ENCODE results near the gene PHRF1. TPM values are rescaled to one million over a fixed set of nuclear protein-coding genes. Genes with fewer than 3 reads are reported as not detected.
A peak's percentile ranks its signal among the peaks of the same experiment; 100 is the strongest.

The PHRF1 gene
- total RNA-seq, 1 donor from 2014 or later, result 38.3 TPM

DNA sequence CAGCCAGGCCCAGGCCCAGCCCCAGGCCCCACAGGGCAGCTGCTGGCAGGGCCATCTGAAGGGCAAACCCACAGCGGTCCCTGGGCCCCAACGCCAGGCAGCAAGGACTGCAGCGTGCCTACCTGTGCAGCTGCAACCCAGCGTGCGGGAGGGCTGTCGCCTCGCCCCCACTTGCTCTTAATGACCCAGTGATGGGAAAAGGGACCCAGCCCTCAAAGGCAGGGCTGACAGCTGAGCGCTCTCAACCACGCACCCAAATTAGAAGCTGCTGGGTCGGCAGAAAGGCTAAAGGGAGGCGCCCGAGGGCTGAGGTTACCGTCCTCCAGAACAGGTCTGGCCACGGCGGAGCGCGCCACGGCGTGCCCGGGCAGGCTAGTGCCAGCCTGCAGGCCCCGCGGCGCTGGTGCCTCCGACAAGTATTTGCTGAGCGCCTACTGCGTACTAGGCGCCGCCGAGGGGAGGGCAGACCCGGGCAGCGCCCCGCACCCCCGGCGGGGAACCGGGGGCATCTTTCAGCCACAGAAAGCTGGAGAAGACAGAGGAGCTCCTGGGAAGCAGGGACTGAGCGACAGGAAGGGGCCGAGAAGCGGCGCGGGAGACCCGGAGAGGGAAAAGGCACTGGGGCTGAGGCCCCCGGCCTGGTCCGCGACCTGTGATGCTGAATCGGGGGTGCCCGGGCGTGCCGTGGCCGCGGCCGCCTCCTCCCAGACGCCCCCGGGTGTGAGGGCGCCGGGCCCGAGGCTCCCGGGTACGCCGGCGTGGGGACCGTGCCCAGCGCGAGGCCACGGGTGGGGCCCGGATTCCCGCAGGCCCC, 41.7 kb upstream of the PHRF1 start:
- no peaks in the 10 kb centered on the region for H3K9me3 Mint-ChIP-seq (ENCODE audit: unreplicated experiment)
- H3K27ac Mint-ChIP-seq (ENCODE audit: unreplicated experiment), result no peak overlapping the region
- peak overlapping the region; percentile 95 for H3K4me2 ChIP-seq (ENCODE audit: low read length)
- H3K9me3 ChIP-seq (ENCODE audit: insufficient read depth, low read depth, low read length), result no peaks in the 10 kb centered on the region
- peaks cover 20% of the 10 kb centered on the region for H3K79me2 ChIP-seq (ENCODE audit: insufficient read depth, low read length)
- H3K27me3 Mint-ChIP-seq (ENCODE audit: low read depth, unreplicated experiment), result peaks cover 4% of the 10 kb centered on the region
- H2AFZ ChIP-seq (ENCODE audit: low read depth, low read length), result peak overlapping the region; percentile 34
- peak overlapping the region; percentile 12 for H3K27ac ChIP-seq (ENCODE audit: low read depth, low read length)
- no peak for FAIRE-seq
- peaks cover 4% of the 10 kb centered on the region for H3K4me1 Mint-ChIP-seq (ENCODE audit: low read depth, unreplicated experiment)
- peak overlapping the region; percentile 86 for H3K9ac ChIP-seq (ENCODE audit: low read length)
- peaks cover 3% of the 10 kb centered on the region for H3K36me3 ChIP-seq (ENCODE audit: insufficient read depth, low read length)
- no peaks in the 10 kb centered on the region for H3K27me3 ChIP-seq (ENCODE audit: insufficient read depth, low read length)
- DNase-seq (ENCODE audit: low read depth), result no peak
- peak overlapping the region; percentile 78 for H3K4me3 Mint-ChIP-seq (ENCODE audit: unreplicated experiment)
- peaks cover under 1% of the 10 kb centered on the region for H3K36me3 Mint-ChIP-seq (ENCODE audit: low read depth, unreplicated experiment)
- H4K20me1 ChIP-seq (ENCODE audit: insufficient read depth, low read length), result peaks cover 34% of the 10 kb centered on the region
- TF ChIP-seq, protein P1, sequence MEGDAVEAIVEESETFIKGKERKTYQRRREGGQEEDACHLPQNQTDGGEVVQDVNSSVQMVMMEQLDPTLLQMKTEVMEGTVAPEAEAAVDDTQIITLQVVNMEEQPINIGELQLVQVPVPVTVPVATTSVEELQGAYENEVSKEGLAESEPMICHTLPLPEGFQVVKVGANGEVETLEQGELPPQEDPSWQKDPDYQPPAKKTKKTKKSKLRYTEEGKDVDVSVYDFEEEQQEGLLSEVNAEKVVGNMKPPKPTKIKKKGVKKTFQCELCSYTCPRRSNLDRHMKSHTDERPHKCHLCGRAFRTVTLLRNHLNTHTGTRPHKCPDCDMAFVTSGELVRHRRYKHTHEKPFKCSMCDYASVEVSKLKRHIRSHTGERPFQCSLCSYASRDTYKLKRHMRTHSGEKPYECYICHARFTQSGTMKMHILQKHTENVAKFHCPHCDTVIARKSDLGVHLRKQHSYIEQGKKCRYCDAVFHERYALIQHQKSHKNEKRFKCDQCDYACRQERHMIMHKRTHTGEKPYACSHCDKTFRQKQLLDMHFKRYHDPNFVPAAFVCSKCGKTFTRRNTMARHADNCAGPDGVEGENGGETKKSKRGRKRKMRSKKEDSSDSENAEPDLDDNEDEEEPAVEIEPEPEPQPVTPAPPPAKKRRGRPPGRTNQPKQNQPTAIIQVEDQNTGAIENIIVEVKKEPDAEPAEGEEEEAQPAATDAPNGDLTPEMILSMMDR (IDR thresholded peaks at IDR 0.05; ENCODE audit: insufficient read depth, low read depth, low read length), result no peak
- no peak for TF ChIP-seq EZH2 (IDR thresholded peaks at IDR 0.05; ENCODE audit: insufficient read depth, low read length)
- peak overlapping the region; percentile 78 for H3K4me3 ChIP-seq (ENCODE audit: insufficient read depth, low read depth, low read length)
- peaks cover 26% of the 10 kb centered on the region for H3K4me1 ChIP-seq (ENCODE audit: insufficient read depth, low read length)

DNA sequence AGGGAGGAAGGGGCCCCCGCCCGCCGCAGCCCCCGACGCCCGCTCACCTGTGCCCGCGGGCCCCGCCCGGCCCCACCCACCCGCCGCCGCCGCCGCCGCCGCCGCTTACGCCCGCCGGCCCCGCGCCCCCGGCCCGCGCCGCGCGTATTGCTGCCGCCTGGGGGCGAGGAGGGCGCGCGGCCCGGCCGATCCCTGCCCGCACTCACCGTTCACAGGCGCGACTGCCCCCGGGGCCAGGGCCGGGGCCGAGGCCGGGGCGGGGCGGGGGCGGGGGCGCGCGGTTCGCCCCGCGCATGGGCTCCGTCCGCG, 41.1 kb upstream of the PHRF1 start:
- Mint-ChIP-seq H3K27ac (ENCODE audit: unreplicated experiment) (no peak overlapping the region), H3K9me3 (ENCODE audit: unreplicated experiment) (no peaks in the 10 kb centered on the region), H3K27me3 (ENCODE audit: low read depth, unreplicated experiment) (peaks cover 4% of the 10 kb centered on the region), H3K4me3 (ENCODE audit: unreplicated experiment) (no peak overlapping the region), H3K4me1 (ENCODE audit: low read depth, unreplicated experiment) (peaks cover 4% of the 10 kb centered on the region), H3K36me3 (ENCODE audit: low read depth, unreplicated experiment) (peaks cover 2% of the 10 kb centered on the region)
- H3K36me3 ChIP-seq (ENCODE audit: insufficient read depth, low read length), result peaks cover 3% of the 10 kb centered on the region
- FAIRE-seq (no peak), DNase-seq (ENCODE audit: low read depth) (no peak)
- no peak overlapping the region for H2AFZ ChIP-seq (ENCODE audit: low read depth, low read length)
- peak overlapping the region; percentile 78 for H3K4me3 ChIP-seq (ENCODE audit: insufficient read depth, low read depth, low read length)
- peak overlapping the region; percentile 86 for H3K9ac ChIP-seq (ENCODE audit: low read length)
- H4K20me1 ChIP-seq (ENCODE audit: insufficient read depth, low read length), result peaks cover 34% of the 10 kb centered on the region
- peak overlapping the region; percentile 95 for H3K4me2 ChIP-seq (ENCODE audit: low read length)
- no peaks in the 10 kb centered on the region for H3K27me3 ChIP-seq (ENCODE audit: insufficient read depth, low read length)
- TF ChIP-seq, protein P1 (IDR thresholded peaks at IDR 0.05; ENCODE audit: insufficient read depth, low read depth, low read length), result no peak
- no peak for TF ChIP-seq EZH2 (IDR thresholded peaks at IDR 0.05; ENCODE audit: insufficient read depth, low read length)
- H3K79me2 ChIP-seq (ENCODE audit: insufficient read depth, low read length), result peaks cover 20% of the 10 kb centered on the region
- no peak overlapping the region for H3K27ac ChIP-seq (ENCODE audit: low read depth, low read length)
- H3K4me1 ChIP-seq (ENCODE audit: insufficient read depth, low read length), result peaks cover 26% of the 10 kb centered on the region
- H3K9me3 ChIP-seq (ENCODE audit: insufficient read depth, low read depth, low read length), result no peaks in the 10 kb centered on the region
